ENCODE measurements around the gene SMYD3.

SMYD3 gene

GRCh38 chr1:246533371-246533905, 26.4 kb upstream of the SMYD3 start:
- H3K4me3 ChIP-seq (ENCODE audit: extremely low read depth, insufficient read depth, low read length, poor library complexity, severe bottlenecking): no peak overlapping the region
- peaks cover 12% of the 10 kb centered on the region for H3K9me3 ChIP-seq (ENCODE audit: control insufficient read depth, low read length)
- WGBS, 2 experiments (ENCODE audit: insufficient coverage in 2 of 2): 75 to 100% methylated on average over 1 to 2 of the region's 2 CpGs
- no peaks in the 10 kb centered on the region for H3K4me1 ChIP-seq (ENCODE audit: control insufficient read depth, insufficient read depth, low read length, poor library complexity, severe bottlenecking)
- H3K27ac ChIP-seq (ENCODE audit: low read depth, low read length, severe bottlenecking): no peak overlapping the region
- H3K36me3 ChIP-seq (ENCODE audit: control insufficient read depth, insufficient read depth, low read length): no peaks in the 10 kb centered on the region

GRCh38 chr1:246532519-246532918, 25.4 kb upstream of the SMYD3 start:
- WGBS, 2 experiments (ENCODE audit: insufficient coverage in 2 of 2): no CpG with 5 or more reads among the region's 1 CpG
- Histone ChIP-seq H3K9me3 (ENCODE audit: control insufficient read depth, low read length) (peaks cover 12% of the 10 kb centered on the region), H3K4me1 (ENCODE audit: control insufficient read depth, insufficient read depth, low read length, poor library complexity, severe bottlenecking) (no peaks in the 10 kb centered on the region), H3K27ac (ENCODE audit: low read depth, low read length, severe bottlenecking) (no peak overlapping the region), H3K4me3 (ENCODE audit: extremely low read depth, insufficient read depth, low read length, poor library complexity, severe bottlenecking) (no peak overlapping the region), H3K36me3 (ENCODE audit: control insufficient read depth, insufficient read depth, low read length) (no peaks in the 10 kb centered on the region)

GRCh38 chr1:246530482-246530881, 23.4 kb upstream of the SMYD3 start:
- WGBS, 2 experiments (ENCODE audit: insufficient coverage in 2 of 2): 46 to 92% methylated on average over 1 to 2 of the region's 2 CpGs
- Histone ChIP-seq H3K4me1 (ENCODE audit: control insufficient read depth, insufficient read depth, low read length, poor library complexity, severe bottlenecking) (no peaks in the 10 kb centered on the region), H3K27ac (ENCODE audit: low read depth, low read length, severe bottlenecking) (no peak overlapping the region)

GRCh38 chr1:246528933-246529731, 22.1 kb upstream of the SMYD3 start:
- 69 to 73% methylated on average over 3 to 6 of the region's 8 CpGs for WGBS, 2 experiments (ENCODE audit: insufficient coverage in 2 of 2)
- no peaks in the 10 kb centered on the region for H3K4me1 ChIP-seq (ENCODE audit: control insufficient read depth, insufficient read depth, low read length, poor library complexity, severe bottlenecking)
- H3K27ac ChIP-seq (ENCODE audit: low read depth, low read length, severe bottlenecking): no peak overlapping the region
- H3K4me3 ChIP-seq (ENCODE audit: extremely low read depth, insufficient read depth, low read length, poor library complexity, severe bottlenecking): no peak overlapping the region
- peaks cover 12% of the 10 kb centered on the region for H3K9me3 ChIP-seq (ENCODE audit: control insufficient read depth, low read length)
- H3K36me3 ChIP-seq (ENCODE audit: control insufficient read depth, insufficient read depth, low read length): no peaks in the 10 kb centered on the region

More at GRCh38 chr1:246530482-246530881, 23.4 kb upstream of the SMYD3 start:
- Histone ChIP-seq H3K4me3 (ENCODE audit: extremely low read depth, insufficient read depth, low read length, poor library complexity, severe bottlenecking) (no peak overlapping the region), H3K36me3 (ENCODE audit: control insufficient read depth, insufficient read depth, low read length) (no peaks in the 10 kb centered on the region), H3K9me3 (ENCODE audit: control insufficient read depth, low read length) (peaks cover 12% of the 10 kb centered on the region)

GRCh38 chr1:246527402-246528088, 20.5 kb upstream of the SMYD3 start:
- no peaks in the 10 kb centered on the region for H3K4me1 ChIP-seq (ENCODE audit: control insufficient read depth, insufficient read depth, low read length, poor library complexity, severe bottlenecking)
- WGBS, 2 experiments (ENCODE audit: insufficient coverage in 2 of 2): 78 to 93% methylated on average over 2 to 4 of the region's 5 CpGs

GRCh38 chr1:246526915-246527314, 19.8 kb upstream of the SMYD3 start:
- WGBS, 2 experiments (ENCODE audit: insufficient coverage in 2 of 2): 88% methylated on average over 7 of the region's 7 CpGs
- Histone ChIP-seq H3K4me3 (ENCODE audit: extremely low read depth, insufficient read depth, low read length, poor library complexity, severe bottlenecking) (no peak overlapping the region), H3K9me3 (ENCODE audit: control insufficient read depth, low read length) (peaks cover 12% of the 10 kb centered on the region), H3K36me3 (ENCODE audit: control insufficient read depth, insufficient read depth, low read length) (no peaks in the 10 kb centered on the region), H3K4me1 (ENCODE audit: control insufficient read depth, insufficient read depth, low read length, poor library complexity, severe bottlenecking) (no peaks in the 10 kb centered on the region), H3K27ac (ENCODE audit: low read depth, low read length, severe bottlenecking) (no peak overlapping the region)

More at GRCh38 chr1:246527402-246528088, 20.5 kb upstream of the SMYD3 start:
- Histone ChIP-seq H3K36me3 (ENCODE audit: control insufficient read depth, insufficient read depth, low read length) (no peaks in the 10 kb centered on the region), H3K9me3 (ENCODE audit: control insufficient read depth, low read length) (peaks cover 12% of the 10 kb centered on the region), H3K27ac (ENCODE audit: low read depth, low read length, severe bottlenecking) (no peak overlapping the region), H3K4me3 (ENCODE audit: extremely low read depth, insufficient read depth, low read length, poor library complexity, severe bottlenecking) (no peak overlapping the region)

GRCh38 chr1:246526380-246526779, 19.3 kb upstream of the SMYD3 start:
- peaks cover 12% of the 10 kb centered on the region for H3K9me3 ChIP-seq (ENCODE audit: control insufficient read depth, low read length)
- no peaks in the 10 kb centered on the region for H3K36me3 ChIP-seq (ENCODE audit: control insufficient read depth, insufficient read depth, low read length)
- no peak overlapping the region for H3K4me3 ChIP-seq (ENCODE audit: extremely low read depth, insufficient read depth, low read length, poor library complexity, severe bottlenecking)
- no peaks in the 10 kb centered on the region for H3K4me1 ChIP-seq (ENCODE audit: control insufficient read depth, insufficient read depth, low read length, poor library complexity, severe bottlenecking)
- WGBS, 2 experiments (ENCODE audit: insufficient coverage in 2 of 2): 94% methylated on average over 4 of the region's 4 CpGs; no CpG with 5 or more reads in 1 of the 2 experiments
- H3K27ac ChIP-seq (ENCODE audit: low read depth, low read length, severe bottlenecking): no peak overlapping the region

GRCh38 chr1:246519514-246519913, 12.4 kb upstream of the SMYD3 start:
- no CpG with 5 or more reads among the region's 1 CpG for WGBS, 2 experiments (ENCODE audit: insufficient coverage in 2 of 2)
- Histone ChIP-seq H3K36me3 (ENCODE audit: control insufficient read depth, insufficient read depth, low read length) (no peaks in the 10 kb centered on the region), H3K9me3 (ENCODE audit: control insufficient read depth, low read length) (peaks cover 30% of the 10 kb centered on the region), H3K4me3 (ENCODE audit: extremely low read depth, insufficient read depth, low read length, poor library complexity, severe bottlenecking) (no peak overlapping the region), H3K27ac (ENCODE audit: low read depth, low read length, severe bottlenecking) (no peak overlapping the region), H3K4me1 (ENCODE audit: control insufficient read depth, insufficient read depth, low read length, poor library complexity, severe bottlenecking) (no peaks in the 10 kb centered on the region)

- Histone ChIP-seq H3K4me1 (ENCODE audit: control insufficient read depth, insufficient read depth, low read length, poor library complexity, severe bottlenecking) (no peaks in the 10 kb centered on the region), H3K36me3 (ENCODE audit: control insufficient read depth, insufficient read depth, low read length) (no peaks in the 10 kb centered on the region), H3K9me3 (ENCODE audit: control insufficient read depth, low read length) (peaks cover 30% of the 10 kb centered on the region), H3K27ac (ENCODE audit: low read depth, low read length, severe bottlenecking) (no peak overlapping the region), H3K4me3 (ENCODE audit: extremely low read depth, insufficient read depth, low read length, poor library complexity, severe bottlenecking) (no peak overlapping the region)
- 88% methylated on average over 16 to 17 of the region's 17 CpGs for WGBS, 2 experiments (ENCODE audit: insufficient coverage in 2 of 2)
These were observed 11.6 kb upstream of the SMYD3 start for GRCh38 chr1:246518456-246519205.

GRCh38 chr1:246517391-246517790, 10.3 kb upstream of the SMYD3 start:
- WGBS, 2 experiments (ENCODE audit: insufficient coverage in 2 of 2): 79 to 84% methylated on average over 7 of the region's 7 CpGs
- peaks cover 30% of the 10 kb centered on the region for H3K9me3 ChIP-seq (ENCODE audit: control insufficient read depth, low read length)

More at GRCh38 chr1:246517391-246517790, 10.3 kb upstream of the SMYD3 start:
- Histone ChIP-seq H3K4me1 (ENCODE audit: control insufficient read depth, insufficient read depth, low read length, poor library complexity, severe bottlenecking) (no peaks in the 10 kb centered on the region), H3K27ac (ENCODE audit: low read depth, low read length, severe bottlenecking) (no peak overlapping the region), H3K4me3 (ENCODE audit: extremely low read depth, insufficient read depth, low read length, poor library complexity, severe bottlenecking) (no peak overlapping the region), H3K36me3 (ENCODE audit: control insufficient read depth, insufficient read depth, low read length) (no peaks in the 10 kb centered on the region)

Measured in mesodermal cell (in vitro differentiated cells).